Vagina (tissue), 2 donors: ENCODE results near the gene SERPINB13. TPM values are rescaled to one million over a fixed set of nuclear protein-coding genes. Genes with fewer than 3 reads are reported as not detected.

Experiments
- DNase-seq, 2 donors: peaks; one replicate each; pipeline ENCODE4 v3.0.0-alpha.2; 2017; ENCODE audit errors: extremely low spot score in 2 of 2
- H3K27ac ChIP-seq: fragments of 200-600 bp; sonication (generic); one replicate; pipeline ENCODE4 v1.5.1; 2019
- H3K27me3 ChIP-seq: fragments of 200-600 bp; sonication (generic); one replicate; pipeline ENCODE4 v1.5.1; 2019
- H3K36me3 ChIP-seq, 2 donors: fragments of 200-600 bp; sonication (generic); one replicate each; pipeline ENCODE4 v1.5.1; 2017 to 2019
- H3K4me1 ChIP-seq: fragments of 200-600 bp; sonication (generic); one replicate; pipeline ENCODE4 v1.5.1; 2019
- H3K4me3 ChIP-seq, 2 donors: fragments of 200-600 bp; sonication (generic); 1 replicate in 1 of 2; 2 replicates in 1 of 2; pipeline ENCODE4 v1.5.1; 2016 to 2019
- H3K9me3 ChIP-seq: fragments of 200-600 bp; sonication (generic); one replicate; pipeline ENCODE4 v1.5.1; 2019
- POLR2A ChIP-seq, 2 donors: fragments of 450-650 bp; IDR thresholded peaks; one replicate each; pipeline ENCODE4 v1.6.1; 2017; ENCODE audit warnings: antibody characterized with exemption in 2 of 2, mild to moderate bottlenecking in 2 of 2, moderate library complexity in 2 of 2
- POLR2AphosphoS5 ChIP-seq, 2 donors: sonication (generic); formaldehyde crosslinking; IDR thresholded peaks; one replicate each; pipeline ENCODE4 v1.9.0; 2017; ENCODE audit warnings: antibody characterized with exemption in 2 of 2, mild to moderate bottlenecking in 2 of 2, low read depth in 1 of 2; ENCODE audit not compliant: insufficient read depth in 1 of 2
- intact Hi-C: fragments of 100-400 bp; cut with DNase I; formaldehyde crosslinking; loops from one replicate; pipeline ENCODE4 v1.15.1; 2023
- total RNA-seq: library from RNA; depleted of rRNA; stranded (reverse); fragments of >200 nt; gene quantifications from one replicate; pipeline ENCODE4 v1.2.3, GENCODE V29; 2016
- TF ChIP-seq, protein P1 (sequence below), 3 experiments: fragments of 450-650 bp in 2 of 3; fragments of 200-600 bp in 1 of 3; sonication (generic) in 1 of 3; IDR thresholded peaks; one replicate each; pipeline ENCODE4 v1.5.1; 2017 to 2019; ENCODE audit warnings: antibody characterized with exemption in 3 of 3, mild to moderate bottlenecking in 2 of 3, moderate library complexity in 2 of 3

SERPINB13 gene, protein sequence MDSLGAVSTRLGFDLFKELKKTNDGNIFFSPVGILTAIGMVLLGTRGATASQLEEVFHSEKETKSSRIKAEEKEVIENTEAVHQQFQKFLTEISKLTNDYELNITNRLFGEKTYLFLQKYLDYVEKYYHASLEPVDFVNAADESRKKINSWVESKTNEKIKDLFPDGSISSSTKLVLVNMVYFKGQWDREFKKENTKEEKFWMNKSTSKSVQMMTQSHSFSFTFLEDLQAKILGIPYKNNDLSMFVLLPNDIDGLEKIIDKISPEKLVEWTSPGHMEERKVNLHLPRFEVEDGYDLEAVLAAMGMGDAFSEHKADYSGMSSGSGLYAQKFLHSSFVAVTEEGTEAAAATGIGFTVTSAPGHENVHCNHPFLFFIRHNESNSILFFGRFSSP
- 131 TPM for total RNA-seq

DNA sequence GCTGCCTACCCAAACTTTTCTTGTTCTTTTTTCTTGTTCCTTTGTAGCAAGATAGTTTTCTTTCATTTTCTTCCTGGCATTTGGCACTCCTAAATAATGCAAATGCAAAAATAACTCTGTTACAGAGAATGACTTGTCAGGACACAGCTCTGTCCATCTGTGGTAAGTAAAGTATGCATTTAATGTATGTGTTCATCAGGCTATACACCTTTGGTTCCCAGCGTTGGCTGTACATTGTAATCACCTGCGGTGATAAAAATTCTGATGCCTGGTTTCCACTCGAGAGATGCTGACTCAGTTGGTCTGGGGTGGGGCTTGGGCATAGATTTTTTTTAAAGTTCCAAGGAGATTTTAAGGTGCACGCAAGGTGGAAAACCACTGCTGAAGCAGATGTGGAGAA is at the start of gene SERPINB13:
Gene SERPINB13 (plus strand): TSS at position 378 of the 400 bp plus-strand sequence. CDS start 1,325 bp downstream, outside the sequence.
- H3K4me1 ChIP-seq, result peaks cover 10% of the 10 kb centered on the region
- no peaks in the 10 kb centered on the region for H3K36me3 ChIP-seq
- intact Hi-C loops, result no loop called here
- TF ChIP-seq POLR2AphosphoS5 (IDR thresholded peaks at IDR 0.05; ENCODE audit: insufficient read depth in 1 of 2, low read depth in 1 of 2) (no peak), POLR2A (IDR thresholded peaks at IDR 0.05) (no peak)
- TF ChIP-seq, protein P1, sequence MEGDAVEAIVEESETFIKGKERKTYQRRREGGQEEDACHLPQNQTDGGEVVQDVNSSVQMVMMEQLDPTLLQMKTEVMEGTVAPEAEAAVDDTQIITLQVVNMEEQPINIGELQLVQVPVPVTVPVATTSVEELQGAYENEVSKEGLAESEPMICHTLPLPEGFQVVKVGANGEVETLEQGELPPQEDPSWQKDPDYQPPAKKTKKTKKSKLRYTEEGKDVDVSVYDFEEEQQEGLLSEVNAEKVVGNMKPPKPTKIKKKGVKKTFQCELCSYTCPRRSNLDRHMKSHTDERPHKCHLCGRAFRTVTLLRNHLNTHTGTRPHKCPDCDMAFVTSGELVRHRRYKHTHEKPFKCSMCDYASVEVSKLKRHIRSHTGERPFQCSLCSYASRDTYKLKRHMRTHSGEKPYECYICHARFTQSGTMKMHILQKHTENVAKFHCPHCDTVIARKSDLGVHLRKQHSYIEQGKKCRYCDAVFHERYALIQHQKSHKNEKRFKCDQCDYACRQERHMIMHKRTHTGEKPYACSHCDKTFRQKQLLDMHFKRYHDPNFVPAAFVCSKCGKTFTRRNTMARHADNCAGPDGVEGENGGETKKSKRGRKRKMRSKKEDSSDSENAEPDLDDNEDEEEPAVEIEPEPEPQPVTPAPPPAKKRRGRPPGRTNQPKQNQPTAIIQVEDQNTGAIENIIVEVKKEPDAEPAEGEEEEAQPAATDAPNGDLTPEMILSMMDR (IDR thresholded peaks at IDR 0.05), result no peak
- no peak within 1 kb of the TSS for H3K27ac ChIP-seq
- H3K27me3 ChIP-seq, result no peaks in the 10 kb centered on the region
- DNase-seq, result no peak
- H3K9me3 ChIP-seq, result no peaks in the 10 kb centered on the region
- H3K4me3 ChIP-seq, result peak within 1 kb of the TSS in 1 of 2 donors; percentile 30

DNA sequence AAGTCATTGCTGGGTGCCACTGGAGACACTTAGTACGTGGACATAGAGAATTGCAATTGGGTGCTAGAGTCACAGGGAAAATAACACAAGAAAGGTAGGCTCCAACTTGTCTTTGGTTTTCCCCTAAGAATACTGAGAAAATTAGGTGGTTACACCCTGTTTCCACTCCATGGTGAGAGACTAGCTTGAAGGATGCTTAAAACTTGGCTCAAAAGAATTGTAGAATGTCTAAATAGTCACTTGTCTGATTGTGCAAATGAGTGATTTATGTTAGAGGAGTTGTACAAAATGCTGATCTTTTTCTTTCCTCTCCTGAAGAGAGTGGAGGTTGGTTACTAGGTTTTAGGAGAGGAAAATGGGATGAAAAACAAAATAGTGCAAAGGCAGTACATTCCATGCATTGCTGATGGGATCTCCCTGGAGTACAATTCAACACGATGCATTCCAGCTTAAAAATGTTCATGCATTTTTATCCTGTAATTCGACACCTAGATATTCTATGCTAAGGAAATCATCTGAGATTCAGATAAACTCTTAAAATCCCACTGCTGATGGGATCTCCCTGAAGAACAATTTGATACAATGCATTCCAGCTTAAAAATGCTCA is 47.1 kb upstream of the SERPINB13 start:
- DNase-seq, result no peak
- no peak for TF ChIP-seq POLR2AphosphoS5 (IDR thresholded peaks at IDR 0.05; ENCODE audit: insufficient read depth in 1 of 2, low read depth in 1 of 2)
- TF ChIP-seq, protein P1 (IDR thresholded peaks at IDR 0.05), result no peak
- TF ChIP-seq POLR2A (IDR thresholded peaks at IDR 0.05), result no peak
- H3K9me3 ChIP-seq, result no peaks in the 10 kb centered on the region
- H3K27me3 ChIP-seq, result no peaks in the 10 kb centered on the region
- intact Hi-C loops, result no loop called here
- H3K27ac ChIP-seq, result no peak overlapping the region
- H3K4me1 ChIP-seq, result peaks cover 2% of the 10 kb centered on the region
- H3K4me3 ChIP-seq, result no peak overlapping the region
- no peaks in the 10 kb centered on the region for H3K36me3 ChIP-seq

DNA sequence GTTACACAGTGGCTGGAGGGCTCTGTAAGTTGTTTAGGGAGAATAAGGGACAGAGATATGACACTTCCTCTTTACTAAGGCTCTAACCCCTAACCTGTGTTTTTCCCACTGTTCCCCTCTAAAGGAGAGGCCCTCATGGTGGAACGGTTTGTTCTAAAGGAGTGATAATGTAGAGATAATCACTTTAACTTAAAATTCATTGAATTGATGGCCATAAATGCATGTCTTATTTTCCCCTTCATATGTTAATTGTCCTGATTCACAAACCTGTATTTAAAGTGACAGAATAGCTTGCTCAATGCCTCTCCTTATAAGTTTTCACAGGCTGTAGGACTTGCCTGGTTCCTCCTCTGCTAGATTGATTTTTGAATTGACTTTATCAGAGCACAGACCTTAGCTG is 45.1 kb upstream of the SERPINB13 start, which contains the start of gene SERPINB12:
Gene SERPINB12 (plus strand): TSS at position 301 of the 400 bp plus-strand sequence. CDS start 13,791 bp downstream, outside the sequence.
- DNase-seq, result no peak

DNA sequence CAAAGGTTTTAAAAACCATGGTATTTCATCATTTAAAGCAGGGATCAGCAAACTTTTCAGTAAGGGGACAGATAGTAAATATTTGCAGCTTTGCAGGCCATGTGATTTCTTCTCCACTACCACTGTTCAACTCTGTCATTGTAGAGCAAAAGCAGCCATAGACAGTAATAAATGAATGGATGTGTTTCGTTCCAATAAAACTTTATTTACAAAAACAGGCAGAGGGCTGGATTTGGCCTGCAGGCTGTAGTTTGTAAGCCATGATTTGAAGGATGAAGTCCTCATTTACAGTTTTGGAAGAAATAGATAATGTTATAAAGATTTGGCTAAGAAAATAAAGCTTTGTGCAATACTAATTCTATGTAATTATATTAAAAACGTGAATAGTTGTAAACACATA is 43.1 kb upstream of the SERPINB13 start:
- H3K9me3 ChIP-seq, result no peaks in the 10 kb centered on the region
- TF ChIP-seq POLR2A (IDR thresholded peaks at IDR 0.05) (no peak), POLR2AphosphoS5 (IDR thresholded peaks at IDR 0.05; ENCODE audit: insufficient read depth in 1 of 2, low read depth in 1 of 2) (no peak)
- TF ChIP-seq, protein P1 (IDR thresholded peaks at IDR 0.05), result no peak
- H3K27ac ChIP-seq, result no peak overlapping the region
- intact Hi-C loops, result no loop called here
- H3K4me3 ChIP-seq, result no peak overlapping the region
- H3K4me1 ChIP-seq, result no peaks in the 10 kb centered on the region
- no peak for DNase-seq
- H3K27me3 ChIP-seq, result no peaks in the 10 kb centered on the region
- H3K36me3 ChIP-seq, result no peaks in the 10 kb centered on the region

More for the DNA sequence above, 45.1 kb upstream of the SERPINB13 start, which contains the start of gene SERPINB12:
- Histone ChIP-seq H3K27me3 (no peaks in the 10 kb centered on the region), H3K4me3 (no peak within 1 kb of the TSS), H3K27ac (no peak within 1 kb of the TSS), H3K36me3 (no peaks in the 10 kb centered on the region), H3K9me3 (no peaks in the 10 kb centered on the region), H3K4me1 (no peaks in the 10 kb centered on the region)
- TF ChIP-seq POLR2AphosphoS5 (IDR thresholded peaks at IDR 0.05; ENCODE audit: insufficient read depth in 1 of 2, low read depth in 1 of 2) (no peak), POLR2A (IDR thresholded peaks at IDR 0.05) (no peak)
- TF ChIP-seq, protein P1 (IDR thresholded peaks at IDR 0.05), result no peak
- intact Hi-C loops, result no loop called here
